ENCODE results near the gene VPS26C. TPM values are rescaled to one million over a fixed set of nuclear protein-coding genes. Genes with fewer than 3 reads are reported as not detected.

VPS26C gene
- total and polyA plus RNA-seq, 2 of the 8 experiments (the other 6 are each of a cell fraction or from before 2014, with no cell fraction given) = 43.5 to 71.6 TPM

DNA sequence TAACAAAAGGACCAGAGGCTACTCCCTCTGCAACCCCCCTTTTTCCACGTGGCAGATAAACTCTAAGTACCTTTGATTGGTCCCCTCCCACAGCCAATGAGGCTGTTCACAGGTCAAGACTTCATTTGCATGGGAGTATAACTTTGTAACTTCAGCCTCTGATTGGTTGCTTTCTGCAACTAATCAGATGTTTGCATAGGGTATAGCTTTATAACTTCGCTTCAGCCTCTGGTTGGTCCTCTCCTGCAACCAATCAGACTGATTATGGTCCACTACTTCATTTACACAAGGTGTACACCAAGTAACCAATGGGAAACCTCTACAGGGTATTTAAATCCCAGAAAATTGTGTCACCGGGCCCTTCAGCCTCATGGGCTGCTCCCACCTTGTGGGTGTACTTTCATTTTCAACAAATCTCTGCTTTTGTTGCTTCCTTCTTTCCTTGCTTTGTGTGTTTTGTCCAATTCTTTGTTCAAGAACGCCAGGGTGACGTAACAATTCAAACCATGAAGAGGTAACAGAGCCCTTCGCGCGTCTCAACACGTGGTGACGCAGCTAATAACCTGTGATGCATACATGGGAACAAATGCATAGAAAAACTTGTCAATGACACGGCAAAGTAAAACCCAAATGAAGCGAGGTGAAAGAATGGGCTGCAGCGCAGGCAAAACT is 47.2 kb downstream of the VPS26C start (continued):
- TF ChIP-seq, protein P1, sequence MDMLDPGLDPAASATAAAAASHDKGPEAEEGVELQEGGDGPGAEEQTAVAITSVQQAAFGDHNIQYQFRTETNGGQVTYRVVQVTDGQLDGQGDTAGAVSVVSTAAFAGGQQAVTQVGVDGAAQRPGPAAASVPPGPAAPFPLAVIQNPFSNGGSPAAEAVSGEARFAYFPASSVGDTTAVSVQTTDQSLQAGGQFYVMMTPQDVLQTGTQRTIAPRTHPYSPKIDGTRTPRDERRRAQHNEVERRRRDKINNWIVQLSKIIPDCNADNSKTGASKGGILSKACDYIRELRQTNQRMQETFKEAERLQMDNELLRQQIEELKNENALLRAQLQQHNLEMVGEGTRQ (IDR thresholded peaks at IDR 0.05; ENCODE audit: low read length) = no peak
- TF ChIP-seq, protein P2, sequence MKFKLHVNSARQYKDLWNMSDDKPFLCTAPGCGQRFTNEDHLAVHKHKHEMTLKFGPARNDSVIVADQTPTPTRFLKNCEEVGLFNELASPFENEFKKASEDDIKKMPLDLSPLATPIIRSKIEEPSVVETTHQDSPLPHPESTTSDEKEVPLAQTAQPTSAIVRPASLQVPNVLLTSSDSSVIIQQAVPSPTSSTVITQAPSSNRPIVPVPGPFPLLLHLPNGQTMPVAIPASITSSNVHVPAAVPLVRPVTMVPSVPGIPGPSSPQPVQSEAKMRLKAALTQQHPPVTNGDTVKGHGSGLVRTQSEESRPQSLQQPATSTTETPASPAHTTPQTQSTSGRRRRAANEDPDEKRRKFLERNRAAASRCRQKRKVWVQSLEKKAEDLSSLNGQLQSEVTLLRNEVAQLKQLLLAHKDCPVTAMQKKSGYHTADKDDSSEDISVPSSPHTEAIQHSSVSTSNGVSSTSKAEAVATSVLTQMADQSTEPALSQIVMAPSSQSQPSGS (IDR thresholded peaks at IDR 0.05; ENCODE audit: low read length) = no peak
- TF ChIP-seq EP300 (IDR thresholded peaks at IDR 0.05; ENCODE audit: borderline replicate concordance in 1 of 2, low read depth in 2 of 2, low read length in 2 of 2) = no peak
- no peak for TF ChIP-seq BACH1 (IDR thresholded peaks at IDR 0.05; ENCODE audit: low read length)
